GM12878 (cell line): ENCODE results near the gene ZFP36. TPM values are rescaled to one million over a fixed set of nuclear protein-coding genes. Genes with fewer than 3 reads are reported as not detected.

Experiments
- ASH2L ChIP-seq: fragments of 300-600, 200-600 bp; sonication (generic); IDR thresholded peaks from 2 replicates; pipeline ENCODE4 v1.6.1; 2017; ENCODE audit warnings: low read depth, mild to moderate bottlenecking, borderline replicate concordance
- ATF7 ChIP-seq: fragments of 450-650 bp; IDR thresholded peaks from 2 replicates; pipeline ENCODE4 v1.6.1; 2016; ENCODE audit warnings: low read depth, mild to moderate bottlenecking
- E4F1 ChIP-seq: fragments of 450-650 bp; IDR thresholded peaks from 2 replicates; pipeline ENCODE4 v1.6.1; 2018; ENCODE audit warnings: borderline replicate concordance, mild to moderate bottlenecking; ENCODE audit not compliant: partially characterized antibody
- EP300 ChIP-seq, 2 experiments: fragments of 150-350 bp in 1 of 2; IDR thresholded peaks; 2 replicates each; pipeline ENCODE4 v1.6.1; 2011 to 2012; ENCODE audit warnings: low read depth in 2 of 2, low read length in 2 of 2, borderline replicate concordance in 1 of 2, improper control_type of control experiment in 1 of 2, inconsistent platforms in 1 of 2; ENCODE audit not compliant: control insufficient read depth in 1 of 2
- HDAC6 ChIP-seq: fragments of 200-600 bp; sonication (generic); IDR thresholded peaks from one replicate; pipeline ENCODE4 v1.8.0; 2017; ENCODE audit warnings: antibody characterized with exemption; ENCODE audit not compliant: unreplicated experiment
- MXI1 ChIP-seq: fragments of 150-350 bp; IDR thresholded peaks from 2 replicates; pipeline ENCODE4 v1.6.1; 2011; ENCODE audit warnings: low read depth, mild to moderate bottlenecking, inconsistent platforms, low read length, improper control_type of control experiment
- NFYA ChIP-seq: IDR thresholded peaks from 2 replicates; pipeline ENCODE4 v1.6.1; 2011; ENCODE audit warnings: low read depth, mild to moderate bottlenecking, low read length, improper control_type of control experiment, borderline replicate concordance
- NR2F1 ChIP-seq: fragments of 450-650 bp; conservative IDR thresholded peaks from 2 replicates; pipeline ENCODE4 v1.6.1; 2017; ENCODE audit warnings: mild to moderate bottlenecking
- NRF1 ChIP-seq: conservative IDR thresholded peaks from 2 replicates; pipeline ENCODE4 v1.6.1; 2011; ENCODE audit warnings: mild to moderate bottlenecking, low read depth, low read length, improper control_type of control experiment
- PRDM15 ChIP-seq: fragments of 450-650 bp; formaldehyde crosslinking; IDR thresholded peaks from 2 replicates; pipeline ENCODE4 v1.4.0; 2020; ENCODE audit warnings: mild to moderate bottlenecking, moderate library complexity
- RELB ChIP-seq: fragments of 450-650 bp; IDR thresholded peaks from 2 replicates; pipeline ENCODE4 v1.6.1; 2017; ENCODE audit warnings: low read depth, mild to moderate bottlenecking, moderate library complexity
- SKIL ChIP-seq: fragments of 450-650 bp; IDR thresholded peaks from 2 replicates; pipeline ENCODE4 v1.6.1; 2017; ENCODE audit warnings: mild to moderate bottlenecking, low read depth, inconsistent platforms; ENCODE audit not compliant: poor library complexity, severe bottlenecking
- USF1 ChIP-seq: IDR thresholded peaks from 2 replicates; pipeline ENCODE4 v1.6.1; 2011; ENCODE audit warnings: borderline replicate concordance, low read depth, mild to moderate bottlenecking, moderate library complexity, mixed read lengths, low read length; ENCODE audit not compliant: insufficient read depth; ENCODE audit errors: extremely low read length
- USF2 ChIP-seq: IDR thresholded peaks from 2 replicates; pipeline ENCODE4 v1.6.1; 2011; ENCODE audit warnings: low read depth, low read length, improper control_type of control experiment, borderline replicate concordance
- WRNIP1 ChIP-seq: IDR thresholded peaks from 2 replicates; pipeline ENCODE4 v1.6.1; 2011; ENCODE audit warnings: low read depth, low read length, improper control_type of control experiment, borderline replicate concordance
- polyA plus RNA-seq, 11 experiments: library from polyadenylated mRNA; depleted of rRNA in 4 of 11; unstranded in 6 of 11; stranded (reverse) in 5 of 11; fragments of >200 nt; fragmentation: Nextera tagmentation in 4 of 11; fragmentation: Illumina TruSeq in 1 of 11; extraction: Ambion mirVana in 4 of 11; extraction: Trizol in 1 of 11; gene quantifications; 1 replicate in 1 of 11; 2 replicates in 10 of 11; pipeline versions ENCODE4 v1.2.1 to v1.2.3, GENCODE V29; 2011 to 2016; ENCODE audit warnings: inconsistent platforms in 2 of 11, missing spikeins in 2 of 11, low read depth in 1 of 11
- total RNA-seq, 4 experiments: library from RNA; depleted of rRNA in 3 of 4; stranded (reverse); fragments of >200 nt in 3 of 4; fragmentation: Illumina TruSeq in 1 of 4; extraction: Trizol in 1 of 4; gene quantifications; 2 replicates each; pipeline versions ENCODE4 v1.2.1 to v1.2.3, GENCODE V29; 2013 to 2021

The ZFP36 gene
- total and polyA plus RNA-seq, 10 of the 15 experiments (the other 5 are each of a cell fraction or from before 2014, with no cell fraction given): 5.3 to 55.0 (median 18.1) TPM

- TF ChIP-seq EP300 (IDR thresholded peaks at IDR 0.05; ENCODE audit: borderline replicate concordance in 1 of 2, control insufficient read depth in 1 of 2, low read depth in 2 of 2, low read length in 2 of 2): peak; percentile 26 to 31; a peak in 2 of 4 replicates
- TF ChIP-seq NRF1: no peak
- TF ChIP-seq E4F1: peak; percentile 74
- TF ChIP-seq USF2: peak; percentile 75
- TF ChIP-seq MXI1: peak; percentile 33; the same call in 1 of the 2 replicates
- peak; percentile 81 for TF ChIP-seq USF1
- no peak for TF ChIP-seq WRNIP1
- no peak for TF ChIP-seq NFYA
- peak; percentile 89; the same call in 1 of the 2 replicates for TF ChIP-seq ASH2L
- peak; percentile 87 for TF ChIP-seq NR2F1
- no peak for TF ChIP-seq RELB
- TF ChIP-seq PRDM15: no peak
- peak; percentile 95 for TF ChIP-seq SKIL
- no peak for TF ChIP-seq HDAC6
- TF ChIP-seq ATF7: peak; percentile 84
Observed at GRCh38 chr19:39412100-39412866, 5.6 kb downstream of the ZFP36 start, which contains the start of gene PLEKHG2 (continued).
